ENCODE measurements around the gene KIRREL1. TPM values are rescaled to one million over a fixed set of nuclear protein-coding genes. Genes with fewer than 3 reads are reported as not detected.

Gene KIRREL1
- total RNA-seq, 1 donor from 2014 or later: not detected

GRCh38 chr1:158101927-158102326 lies 108.5 kb downstream of the KIRREL1 start:
- DNase-seq (ENCODE audit: low spot score): no peak
- Mint-ChIP-seq H3K4me3 (no peak overlapping the region), H3K9me3 (no peaks in the 10 kb centered on the region), H3K27me3 (ENCODE audit: insufficient read depth) (peaks cover 14% of the 10 kb centered on the region), H3K27ac (peak overlapping the region; percentile 14), H3K4me1 (ENCODE audit: low read depth) (peaks cover 7% of the 10 kb centered on the region), H3K36me3 (ENCODE audit: low read depth) (no peaks in the 10 kb centered on the region)
- intact Hi-C loops (cut with micrococcal nuclease): no loop called here

GRCh38 chr1:158102881-158103674 lies 109.6 kb downstream of the KIRREL1 start:
- H3K4me1 Mint-ChIP-seq (ENCODE audit: low read depth): peaks cover 7% of the 10 kb centered on the region
- peaks cover 19% of the 10 kb centered on the region for H3K27me3 Mint-ChIP-seq (ENCODE audit: insufficient read depth)
- no peak overlapping the region for H3K27ac Mint-ChIP-seq
- no peak overlapping the region for H3K4me3 Mint-ChIP-seq
- H3K36me3 Mint-ChIP-seq (ENCODE audit: low read depth): no peaks in the 10 kb centered on the region
- no peak for DNase-seq (ENCODE audit: low spot score)
- intact Hi-C loops (cut with micrococcal nuclease): no loop called here
- H3K9me3 Mint-ChIP-seq: no peaks in the 10 kb centered on the region

DNA sequence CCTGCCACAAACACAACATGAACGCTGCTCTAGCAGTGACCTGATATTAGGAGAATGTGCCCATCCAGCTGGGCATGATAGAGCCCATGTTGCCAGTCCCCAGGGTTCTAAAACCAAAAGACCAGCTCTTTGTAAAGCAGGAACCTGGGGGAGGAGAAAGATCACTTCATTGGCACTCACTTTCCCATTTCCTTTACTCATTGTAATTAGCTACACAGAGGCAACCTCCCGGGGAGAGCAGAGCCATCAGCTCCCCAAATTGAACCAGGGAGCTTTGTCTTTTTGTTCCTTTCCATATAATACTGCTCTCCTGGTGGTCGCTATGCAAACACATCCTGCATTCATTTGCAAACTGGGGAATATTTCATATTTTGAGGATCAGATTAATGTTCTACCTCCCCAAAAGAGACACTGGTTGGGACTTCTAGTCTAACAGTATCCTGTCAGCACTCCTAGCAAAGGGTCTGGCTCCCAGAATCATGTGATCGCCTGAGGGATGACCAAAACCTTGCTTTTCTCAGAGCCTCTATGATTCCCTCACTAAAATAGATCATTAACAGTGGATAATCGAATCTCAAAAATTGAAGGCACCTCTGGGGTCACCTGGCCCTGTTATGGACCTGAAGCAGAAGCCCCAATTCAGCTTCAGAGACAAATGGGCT lies 110.5 kb downstream of the KIRREL1 start:
- no peaks in the 10 kb centered on the region for H3K9me3 Mint-ChIP-seq
- no peak for DNase-seq (ENCODE audit: low spot score)
- H3K36me3 Mint-ChIP-seq (ENCODE audit: low read depth): no peaks in the 10 kb centered on the region
- H3K27ac Mint-ChIP-seq: no peak overlapping the region
- H3K4me3 Mint-ChIP-seq: no peak overlapping the region
- H3K27me3 Mint-ChIP-seq (ENCODE audit: insufficient read depth): peaks cover 19% of the 10 kb centered on the region
- H3K4me1 Mint-ChIP-seq (ENCODE audit: low read depth): peaks cover 7% of the 10 kb centered on the region
- intact Hi-C loops (cut with micrococcal nuclease): no loop called here

DNA sequence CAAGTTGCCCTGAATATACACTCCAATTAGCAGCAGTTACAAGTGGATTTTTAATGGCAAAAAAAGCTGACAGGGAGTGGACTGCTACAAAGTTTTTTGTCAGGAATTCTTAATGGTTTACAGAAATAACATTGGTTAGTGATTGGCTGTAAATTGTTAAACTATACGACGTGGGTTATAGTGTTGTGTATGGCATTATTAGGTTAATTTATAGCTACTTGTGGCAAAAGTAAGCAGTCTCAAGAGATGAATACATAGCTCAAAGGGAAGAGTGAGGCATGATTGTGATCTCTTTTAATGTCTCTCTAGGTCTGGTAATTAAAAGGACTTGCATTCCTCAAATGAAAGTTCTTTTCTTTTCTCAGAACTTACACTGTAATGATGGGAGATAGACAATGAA lies 111.4 kb downstream of the KIRREL1 start:
- peaks cover 7% of the 10 kb centered on the region for H3K4me1 Mint-ChIP-seq (ENCODE audit: low read depth)
- no peak overlapping the region for H3K4me3 Mint-ChIP-seq
- H3K36me3 Mint-ChIP-seq (ENCODE audit: low read depth): no peaks in the 10 kb centered on the region
- H3K27ac Mint-ChIP-seq: no peak overlapping the region
- intact Hi-C loops (cut with micrococcal nuclease): no loop called here
- H3K27me3 Mint-ChIP-seq (ENCODE audit: insufficient read depth): peaks cover 19% of the 10 kb centered on the region
- H3K9me3 Mint-ChIP-seq: no peaks in the 10 kb centered on the region
- DNase-seq (ENCODE audit: low spot score): no peak

- intact Hi-C loops (cut with micrococcal nuclease): no loop called here
- Mint-ChIP-seq H3K9me3 (no peaks in the 10 kb centered on the region), H3K27ac (no peak overlapping the region), H3K4me3 (no peak overlapping the region), H3K27me3 (ENCODE audit: insufficient read depth) (peaks cover 19% of the 10 kb centered on the region), H3K4me1 (ENCODE audit: low read depth) (peaks cover 7% of the 10 kb centered on the region), H3K36me3 (ENCODE audit: low read depth) (no peaks in the 10 kb centered on the region)
- DNase-seq (ENCODE audit: low spot score): no peak
These were observed 112.1 kb downstream of the KIRREL1 start for GRCh38 chr1:158105352-158106095.

DNA sequence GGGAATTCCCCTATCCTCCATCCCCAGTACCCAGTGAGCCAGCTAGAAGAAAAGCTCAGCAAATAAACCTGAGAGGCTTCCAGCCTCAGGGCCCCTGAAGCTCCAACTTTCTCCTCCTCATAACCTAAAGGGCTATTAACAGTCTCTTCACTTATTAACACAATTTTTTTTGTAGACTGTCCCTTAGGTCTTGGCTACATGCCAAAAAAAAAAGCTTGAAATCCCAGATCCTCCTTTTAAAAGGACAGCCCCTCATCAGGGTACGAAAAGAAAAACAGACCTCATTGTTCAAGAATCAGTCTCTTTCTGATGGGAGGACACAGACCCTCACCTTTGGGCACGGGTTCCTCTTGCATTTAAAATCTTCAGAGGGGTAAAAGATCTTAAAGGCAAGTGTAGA lies 114.5 kb downstream of the KIRREL1 start:
- Mint-ChIP-seq H3K9me3 (no peaks in the 10 kb centered on the region), H3K36me3 (ENCODE audit: low read depth) (no peaks in the 10 kb centered on the region), H3K27ac (no peak overlapping the region), H3K4me3 (no peak overlapping the region), H3K27me3 (ENCODE audit: insufficient read depth) (peaks cover 32% of the 10 kb centered on the region), H3K4me1 (ENCODE audit: low read depth) (peaks cover 2% of the 10 kb centered on the region)
- DNase-seq (ENCODE audit: low spot score): no peak
- intact Hi-C loops (cut with micrococcal nuclease): no loop called here

- Mint-ChIP-seq H3K36me3 (ENCODE audit: low read depth) (no peaks in the 10 kb centered on the region), H3K4me3 (peak overlapping the region; percentile 63), H3K27ac (no peak overlapping the region), H3K9me3 (no peaks in the 10 kb centered on the region), H3K27me3 (ENCODE audit: insufficient read depth) (peaks cover 39% of the 10 kb centered on the region), H3K4me1 (ENCODE audit: low read depth) (peaks cover 10% of the 10 kb centered on the region)
- intact Hi-C loops (cut with micrococcal nuclease): no loop called here
- DNase-seq (ENCODE audit: low spot score): no peak
These were observed 119.7 kb downstream of the KIRREL1 start for GRCh38 chr1:158112994-158113758.

DNA sequence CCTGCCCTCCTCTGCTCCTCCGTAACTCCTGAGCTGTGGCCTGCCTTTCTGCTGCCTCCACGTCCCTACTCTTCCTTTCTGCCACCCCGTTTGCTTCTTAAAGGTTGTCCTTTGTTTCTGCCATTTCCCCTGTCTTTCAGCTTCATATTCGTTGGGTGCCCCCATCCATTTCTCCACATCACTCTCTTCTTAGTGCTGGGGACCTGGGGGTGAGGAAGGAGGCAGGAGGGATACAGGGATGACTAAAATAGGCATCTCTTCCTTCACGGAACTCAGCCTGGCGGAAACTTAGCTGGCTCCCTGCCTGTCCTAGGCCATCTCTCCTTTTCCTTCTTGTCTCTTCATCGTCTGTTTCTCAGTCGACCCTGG lies 120.3 kb downstream of the KIRREL1 start:
- intact Hi-C loops (cut with micrococcal nuclease): no loop called here
- Mint-ChIP-seq H3K36me3 (ENCODE audit: low read depth) (no peaks in the 10 kb centered on the region), H3K9me3 (no peaks in the 10 kb centered on the region), H3K4me3 (peak overlapping the region; percentile 75), H3K27me3 (ENCODE audit: insufficient read depth) (peaks cover 43% of the 10 kb centered on the region), H3K27ac (no peak overlapping the region), H3K4me1 (ENCODE audit: low read depth) (peaks cover 10% of the 10 kb centered on the region)
- no peak for DNase-seq (ENCODE audit: low spot score)

- Mint-ChIP-seq H3K27ac (no peak overlapping the region), H3K9me3 (no peaks in the 10 kb centered on the region), H3K36me3 (ENCODE audit: low read depth) (no peaks in the 10 kb centered on the region), H3K27me3 (ENCODE audit: insufficient read depth) (peaks cover 51% of the 10 kb centered on the region), H3K4me1 (ENCODE audit: low read depth) (peaks cover 10% of the 10 kb centered on the region), H3K4me3 (no peak overlapping the region)
- DNase-seq (ENCODE audit: low spot score): no peak
- intact Hi-C loops (cut with micrococcal nuclease): no loop called here
These were observed 121.7 kb downstream of the KIRREL1 start for GRCh38 chr1:158115126-158115525.

DNA sequence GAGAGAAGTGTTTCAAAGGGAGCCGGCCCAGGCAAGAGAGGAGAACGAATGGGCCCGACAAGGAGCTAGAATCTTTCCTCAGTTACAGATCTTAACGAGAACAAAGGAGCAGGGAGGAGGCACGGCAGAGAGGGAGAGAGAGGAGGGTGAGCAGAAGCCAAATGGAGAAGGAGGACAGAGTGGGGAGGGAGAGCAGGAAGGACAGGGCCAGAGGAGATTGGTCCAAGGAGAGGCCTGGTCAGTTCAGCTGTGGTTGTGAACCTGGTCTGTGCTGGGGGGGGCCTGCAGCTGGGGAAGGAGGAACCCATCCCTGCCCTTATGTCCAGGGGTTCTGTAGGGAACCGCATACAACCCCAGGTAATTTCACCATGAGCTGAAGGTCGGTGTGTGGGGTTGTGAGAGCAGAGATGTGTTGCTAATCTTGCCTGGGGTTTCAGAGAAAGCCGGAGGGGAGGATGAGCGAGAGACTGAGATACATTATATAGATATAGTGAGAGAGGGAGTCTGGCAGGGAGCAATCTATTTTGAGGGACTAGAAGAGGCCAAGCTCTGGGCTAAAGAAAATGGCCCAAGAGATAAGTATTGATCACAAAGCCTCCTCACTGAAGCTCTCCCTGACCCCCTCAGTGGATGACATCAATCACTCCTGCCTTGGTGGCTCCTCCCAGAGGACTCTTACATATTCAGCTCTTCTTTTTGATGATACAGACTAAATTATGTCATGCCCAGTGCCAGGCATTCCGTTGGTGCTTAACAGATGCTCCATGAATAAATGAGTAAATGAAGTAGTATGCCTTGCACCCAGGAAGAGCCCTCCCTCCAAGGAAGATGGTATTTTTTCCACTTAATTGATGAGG lies 123.1 kb downstream of the KIRREL1 start:
- Mint-ChIP-seq H3K27ac (no peak overlapping the region), H3K36me3 (ENCODE audit: low read depth) (no peaks in the 10 kb centered on the region), H3K27me3 (ENCODE audit: insufficient read depth) (peaks cover 62% of the 10 kb centered on the region), H3K4me1 (ENCODE audit: low read depth) (peaks cover 10% of the 10 kb centered on the region), H3K4me3 (no peak overlapping the region), H3K9me3 (no peaks in the 10 kb centered on the region)
- DNase-seq (ENCODE audit: low spot score): no peak
- intact Hi-C loops (cut with micrococcal nuclease): no loop called here

- peak; percentile 21 for DNase-seq (ENCODE audit: low spot score)
- no peak overlapping the region for H3K27ac Mint-ChIP-seq
- intact Hi-C loops (cut with micrococcal nuclease): no loop called here
- H3K27me3 Mint-ChIP-seq (ENCODE audit: insufficient read depth): peaks cover 47% of the 10 kb centered on the region
- H3K4me1 Mint-ChIP-seq (ENCODE audit: low read depth): peaks cover 7% of the 10 kb centered on the region
- no peaks in the 10 kb centered on the region for H3K36me3 Mint-ChIP-seq (ENCODE audit: low read depth)
- peak overlapping the region; percentile 55 for H3K4me3 Mint-ChIP-seq
- no peaks in the 10 kb centered on the region for H3K9me3 Mint-ChIP-seq
These were observed 124.6 kb downstream of the KIRREL1 start for GRCh38 chr1:158117854-158118704.
